GM13977 (cell line): ENCODE results near the gene NARS2.

Experiments used
- DNase-seq: peaks from one replicate; pipeline ENCODE4 v3.0.0; 2012; ENCODE audit warnings: low spot score
- in situ Hi-C: fragments of 300-500 bp; cut with MboI; formaldehyde crosslinking; loops from one replicate; pipeline ENCODE4 v1.12.0; 2022; ENCODE audit warnings: low sequenced_read_pairs, low pct_unique_long_range_greater_than_20kb, mixed read lengths, inconsistent platforms; ENCODE audit not compliant: unreplicated experiment
- TF ChIP-seq, protein P1 (sequence below): IDR thresholded peaks from 2 replicates; pipeline ENCODE4 v1.5.1; 2012; ENCODE audit warnings: mild to moderate bottlenecking, control low read depth; ENCODE audit not compliant: insufficient read depth; ENCODE audit errors: extremely low read depth, missing control alignments

The NARS2 gene

GRCh38 chr11:78594814-78595213 lies 20.1 kb upstream of the NARS2 start:
- in situ Hi-C loops: no loop called here
- DNase-seq: no peak
- TF ChIP-seq, protein P1, sequence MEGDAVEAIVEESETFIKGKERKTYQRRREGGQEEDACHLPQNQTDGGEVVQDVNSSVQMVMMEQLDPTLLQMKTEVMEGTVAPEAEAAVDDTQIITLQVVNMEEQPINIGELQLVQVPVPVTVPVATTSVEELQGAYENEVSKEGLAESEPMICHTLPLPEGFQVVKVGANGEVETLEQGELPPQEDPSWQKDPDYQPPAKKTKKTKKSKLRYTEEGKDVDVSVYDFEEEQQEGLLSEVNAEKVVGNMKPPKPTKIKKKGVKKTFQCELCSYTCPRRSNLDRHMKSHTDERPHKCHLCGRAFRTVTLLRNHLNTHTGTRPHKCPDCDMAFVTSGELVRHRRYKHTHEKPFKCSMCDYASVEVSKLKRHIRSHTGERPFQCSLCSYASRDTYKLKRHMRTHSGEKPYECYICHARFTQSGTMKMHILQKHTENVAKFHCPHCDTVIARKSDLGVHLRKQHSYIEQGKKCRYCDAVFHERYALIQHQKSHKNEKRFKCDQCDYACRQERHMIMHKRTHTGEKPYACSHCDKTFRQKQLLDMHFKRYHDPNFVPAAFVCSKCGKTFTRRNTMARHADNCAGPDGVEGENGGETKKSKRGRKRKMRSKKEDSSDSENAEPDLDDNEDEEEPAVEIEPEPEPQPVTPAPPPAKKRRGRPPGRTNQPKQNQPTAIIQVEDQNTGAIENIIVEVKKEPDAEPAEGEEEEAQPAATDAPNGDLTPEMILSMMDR: no peak

GRCh38 chr11:78588517-78588916 lies 13.9 kb upstream of the NARS2 start:
- in situ Hi-C loops: no loop called here
- DNase-seq: no peak
- TF ChIP-seq, protein P1: no peak

DNA sequence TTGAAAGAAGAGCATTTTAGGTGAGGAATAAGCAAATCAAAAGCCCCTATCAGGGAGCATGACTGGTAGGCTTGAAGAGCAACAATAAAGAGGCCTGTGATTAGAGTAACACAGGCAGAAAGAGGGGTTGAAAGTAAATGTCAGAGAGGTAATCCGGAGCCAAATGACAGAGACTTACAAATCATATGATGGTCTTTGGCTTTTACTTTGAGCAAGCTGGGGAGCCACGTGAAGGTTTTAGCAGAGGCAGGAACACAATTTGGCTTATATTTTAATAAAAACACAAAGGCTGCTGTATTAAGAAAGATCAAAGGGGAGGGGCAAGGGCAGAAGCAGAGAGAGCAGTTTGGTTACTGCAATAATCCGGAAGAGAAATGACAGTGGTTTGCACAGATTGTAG lies 12.8 kb upstream of the NARS2 start:
- in situ Hi-C loops: no loop called here

DNA sequence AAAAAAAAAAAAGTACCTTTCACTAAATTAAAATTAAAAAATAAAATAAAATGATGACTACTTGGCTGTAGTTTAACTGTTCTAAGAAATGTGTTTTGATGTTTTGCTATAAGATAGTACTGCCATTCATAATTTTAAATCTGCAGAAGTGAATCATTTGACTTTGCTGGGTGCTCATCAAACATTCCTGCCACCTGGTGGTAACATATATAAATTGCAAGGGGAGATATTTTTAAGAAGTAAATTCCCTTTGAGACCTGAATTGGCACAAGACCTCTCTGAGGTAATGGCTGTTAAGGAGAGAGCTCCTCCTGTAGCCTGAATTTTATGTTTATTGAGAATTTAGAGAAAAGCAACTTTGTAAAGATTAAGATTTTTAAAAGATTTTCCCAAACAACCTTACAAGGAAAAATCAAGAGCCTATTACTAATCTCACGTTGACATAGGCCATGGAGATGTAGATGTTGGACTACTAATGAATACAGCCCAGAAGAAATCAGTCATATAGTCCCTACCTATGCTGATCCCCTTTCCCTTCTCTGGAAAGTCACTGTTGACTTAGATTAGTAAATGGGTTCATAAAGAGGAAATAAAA lies 11.9 kb upstream of the NARS2 start:
- TF ChIP-seq, protein P1: peak; percentile 55
- DNase-seq: peak; percentile 40
- in situ Hi-C loops: no loop called here

More for the DNA sequence above, 12.8 kb upstream of the NARS2 start:
- DNase-seq: no peak
- TF ChIP-seq, protein P1: no peak

- in situ Hi-C loops: no loop called here
- DNase-seq: no peak
- TF ChIP-seq, protein P1: no peak
These were observed 9.2 kb upstream of the NARS2 start for GRCh38 chr11:78583889-78584288.

DNA sequence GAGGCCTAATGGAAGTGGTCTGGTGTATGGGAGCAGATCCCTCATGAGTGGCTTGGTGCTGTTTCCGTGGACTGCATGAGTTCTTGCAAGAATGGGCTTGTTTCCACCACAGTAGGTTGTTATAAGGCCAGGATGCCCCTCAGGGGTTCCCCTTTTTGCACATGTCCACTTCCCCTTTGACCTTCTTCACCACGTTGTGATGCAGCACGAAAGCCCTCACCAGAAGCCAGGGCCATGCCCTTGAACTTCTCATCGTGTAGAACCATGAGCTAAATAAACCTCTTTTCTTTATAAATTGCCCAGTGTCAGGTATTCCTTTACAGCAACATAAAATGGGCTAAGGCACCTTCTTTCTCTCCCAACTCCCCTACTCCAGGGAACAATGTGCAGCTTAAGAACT lies 2.8 kb upstream of the NARS2 start:
- in situ Hi-C loops: no loop called here
- TF ChIP-seq, protein P1: no peak
- no peak for DNase-seq

DNA sequence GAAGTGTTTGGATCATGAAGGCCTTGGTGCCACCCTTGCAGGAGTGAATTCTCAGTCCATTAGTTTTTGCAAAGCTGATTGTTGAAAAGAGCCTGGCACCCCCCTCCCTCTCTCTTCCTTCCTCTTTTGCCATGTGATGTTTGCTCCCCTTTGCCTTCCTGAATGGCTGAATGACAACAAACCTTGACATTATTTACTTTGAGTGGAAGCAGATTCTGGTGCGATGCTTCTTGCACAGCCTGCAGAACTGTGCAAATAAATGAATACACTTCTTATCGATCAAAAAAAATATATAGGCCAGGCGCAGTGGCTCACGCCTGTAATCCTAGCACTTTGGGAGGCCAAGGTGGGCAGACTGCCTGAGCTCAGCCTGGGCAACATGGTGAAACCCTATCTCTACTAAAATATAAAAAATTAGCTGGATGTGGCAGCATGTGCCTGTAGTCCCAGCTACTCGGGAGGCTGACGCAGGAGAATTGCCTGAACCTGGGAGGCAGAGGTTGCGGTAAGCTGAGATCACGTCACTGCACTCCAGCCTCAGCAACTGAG lies 2.0 kb upstream of the NARS2 start:
- in situ Hi-C loops: no loop called here
- TF ChIP-seq, protein P1: no peak
- no peak for DNase-seq
